Measurements from ENCODE around the gene CD68. TPM values are rescaled to one million over a fixed set of nuclear protein-coding genes. Genes with fewer than 3 reads are reported as not detected.

CD68 gene
- total RNA-seq, 2 donors from 2014 or later = 70.8 to 133 TPM

DNA sequence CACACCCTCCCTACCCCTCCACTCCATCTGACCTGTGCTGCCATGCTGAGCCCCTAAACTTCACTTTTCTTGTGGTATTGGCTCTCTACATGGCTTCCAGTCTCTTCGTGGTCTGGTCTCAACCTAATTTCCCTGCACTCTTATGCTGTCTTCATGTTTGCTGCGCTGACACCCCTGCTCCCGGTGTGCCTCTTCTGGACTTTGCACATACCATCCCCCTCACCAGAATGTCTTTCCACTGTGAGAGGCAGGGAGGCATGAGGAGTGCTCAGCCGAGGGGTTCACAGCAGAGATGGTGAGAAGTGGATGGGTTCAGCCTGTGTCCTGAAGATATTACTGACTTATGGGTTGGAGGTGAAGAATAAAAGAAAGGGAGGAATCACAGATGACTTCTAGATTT is 28.0 kb upstream of the CD68 start:
- H3K27ac ChIP-seq = peak overlapping the region in 1 of 2 donors; percentile 17

GRCh38 chr17:7552621-7553051 is 26.8 kb upstream of the CD68 start:
- Histone ChIP-seq H3K27me3 (replicated peaks; ENCODE audit: insufficient read depth) (no peaks in the 10 kb centered on the region), H3K9me3 (no peaks in the 10 kb centered on the region), H3K4me3 (no peak overlapping the region), H3K4me1 (ENCODE audit: control insufficient read depth in 1 of 2, low read depth in 2 of 2) (peaks cover 14 to 26% of the 10 kb centered on the region in 2 donors), H3K36me3 (peaks cover 3% of the 10 kb centered on the region), H3K27ac (peak overlapping the region in 1 of 2 donors; percentile 17)
- TF ChIP-seq CTCF (IDR thresholded peaks at IDR 0.05) = no peak
- no peak for ATAC-seq (ENCODE audit: insufficient number of reproducible peaks, low FRiP score, low read depth)
- DNase-seq (ENCODE audit: low spot score) = no peak

More for the DNA sequence above, 28.0 kb upstream of the CD68 start:
- DNase-seq (ENCODE audit: low spot score) (no peak), ATAC-seq (ENCODE audit: insufficient number of reproducible peaks, low FRiP score, low read depth) (no peak)
- no peak for TF ChIP-seq CTCF (IDR thresholded peaks at IDR 0.05)
- Histone ChIP-seq H3K4me1 (ENCODE audit: control insufficient read depth in 1 of 2, low read depth in 2 of 2) (peaks cover 10 to 20% of the 10 kb centered on the region in 2 donors), H3K36me3 (peaks cover 3% of the 10 kb centered on the region), H3K9me3 (no peaks in the 10 kb centered on the region), H3K4me3 (no peak overlapping the region), H3K27me3 (replicated peaks; ENCODE audit: insufficient read depth) (no peaks in the 10 kb centered on the region)

GRCh38 chr17:7553356-7553755 is 26.1 kb upstream of the CD68 start:
- Histone ChIP-seq H3K9me3 (no peaks in the 10 kb centered on the region), H3K27ac (peak overlapping the region in 1 of 2 donors; percentile 42)
- no peak for ATAC-seq (ENCODE audit: insufficient number of reproducible peaks, low FRiP score, low read depth)

GRCh38 chr17:7555320-7555948 is 24.0 kb upstream of the CD68 start:
- no peaks in the 10 kb centered on the region for H3K27me3 ChIP-seq (replicated peaks; ENCODE audit: insufficient read depth)
- no peak for TF ChIP-seq CTCF (IDR thresholded peaks at IDR 0.05)
- no peaks in the 10 kb centered on the region for H3K9me3 ChIP-seq
- ATAC-seq (ENCODE audit: insufficient number of reproducible peaks, low FRiP score, low read depth) (no peak), DNase-seq (ENCODE audit: low spot score) (no peak)
- peaks cover 24 to 36% of the 10 kb centered on the region in 2 donors for H3K4me1 ChIP-seq (ENCODE audit: control insufficient read depth in 1 of 2, low read depth in 2 of 2)
- no peak overlapping the region for H3K4me3 ChIP-seq
- H3K36me3 ChIP-seq = peaks cover 3% of the 10 kb centered on the region
- H3K27ac ChIP-seq = no peak overlapping the region

More at GRCh38 chr17:7553356-7553755, 26.1 kb upstream of the CD68 start:
- no peak for TF ChIP-seq CTCF (IDR thresholded peaks at IDR 0.05)
- peaks cover 16 to 30% of the 10 kb centered on the region in 2 donors for H3K4me1 ChIP-seq (ENCODE audit: control insufficient read depth in 1 of 2, low read depth in 2 of 2)
- no peak overlapping the region for H3K4me3 ChIP-seq
- H3K27me3 ChIP-seq (replicated peaks; ENCODE audit: insufficient read depth) = no peaks in the 10 kb centered on the region
- peaks cover 3% of the 10 kb centered on the region for H3K36me3 ChIP-seq
- no peak for DNase-seq (ENCODE audit: low spot score)

GRCh38 chr17:7556627-7557026 is 22.8 kb upstream of the CD68 start:
- Histone ChIP-seq H3K4me1 (ENCODE audit: control insufficient read depth in 1 of 2, low read depth in 2 of 2) (peaks cover 28 to 39% of the 10 kb centered on the region in 2 donors), H3K36me3 (no peaks in the 10 kb centered on the region), H3K27ac (no peak overlapping the region), H3K9me3 (no peaks in the 10 kb centered on the region), H3K27me3 (replicated peaks; ENCODE audit: insufficient read depth) (no peaks in the 10 kb centered on the region), H3K4me3 (no peak overlapping the region)
- TF ChIP-seq CTCF (IDR thresholded peaks at IDR 0.05) = no peak
- DNase-seq (ENCODE audit: low spot score) (no peak), ATAC-seq (ENCODE audit: insufficient number of reproducible peaks, low FRiP score, low read depth) (no peak)

Data from thoracic aorta (tissue), 2 donors.